Stimulated activated naive CD4-positive, alpha-beta T cell (primary cell): ENCODE measurements around the gene BLM.
"Not testable (repeated sequence)": the region's sequence is repeated elsewhere in the genome, so short reads cannot be mapped to it uniquely, and the experiment has no call there.

Source experiments
- DNase-seq, 6 experiments: peaks; one replicate each; lab custom pipeline; 2025; lab: John Stamatoyannopoulos, UW

Gene BLM

DNA sequence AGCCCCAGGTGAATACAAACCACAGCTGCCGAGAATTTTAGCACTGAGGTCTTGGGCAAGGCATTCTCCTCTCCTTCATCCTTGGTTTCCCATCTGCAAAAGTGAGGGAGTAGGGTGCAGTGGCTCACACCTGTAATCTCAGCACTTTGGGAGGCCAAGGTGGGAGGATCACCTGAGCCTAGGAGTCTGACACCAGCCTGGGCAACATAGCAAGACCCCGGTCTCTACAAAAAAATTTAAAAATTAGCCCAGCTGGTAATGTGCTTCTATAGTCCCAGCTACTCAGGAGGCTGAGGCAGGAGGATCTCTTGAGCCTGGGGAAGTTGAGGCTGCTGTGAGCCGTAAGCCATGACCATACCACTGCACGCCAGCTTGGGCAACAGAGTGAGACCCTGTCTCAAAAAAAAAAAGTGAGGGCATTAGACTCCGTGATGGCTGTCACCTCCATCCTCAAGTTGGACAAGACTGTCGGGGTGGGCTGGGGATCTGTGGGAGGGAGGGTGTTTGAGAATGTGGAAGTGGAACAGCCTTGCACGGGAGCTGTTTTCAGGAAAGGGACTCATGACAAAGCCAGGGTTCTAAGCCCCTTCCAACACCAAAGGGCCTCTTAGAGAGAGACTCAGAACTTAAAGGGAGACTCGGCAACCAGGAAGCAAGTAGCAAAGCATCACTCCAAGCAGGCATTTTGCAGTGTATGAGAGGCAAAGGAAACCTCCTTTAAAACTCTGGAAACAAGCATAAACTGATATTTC, 105.2 kb downstream of the BLM start:
- DNase-seq, result no peak

DNA sequence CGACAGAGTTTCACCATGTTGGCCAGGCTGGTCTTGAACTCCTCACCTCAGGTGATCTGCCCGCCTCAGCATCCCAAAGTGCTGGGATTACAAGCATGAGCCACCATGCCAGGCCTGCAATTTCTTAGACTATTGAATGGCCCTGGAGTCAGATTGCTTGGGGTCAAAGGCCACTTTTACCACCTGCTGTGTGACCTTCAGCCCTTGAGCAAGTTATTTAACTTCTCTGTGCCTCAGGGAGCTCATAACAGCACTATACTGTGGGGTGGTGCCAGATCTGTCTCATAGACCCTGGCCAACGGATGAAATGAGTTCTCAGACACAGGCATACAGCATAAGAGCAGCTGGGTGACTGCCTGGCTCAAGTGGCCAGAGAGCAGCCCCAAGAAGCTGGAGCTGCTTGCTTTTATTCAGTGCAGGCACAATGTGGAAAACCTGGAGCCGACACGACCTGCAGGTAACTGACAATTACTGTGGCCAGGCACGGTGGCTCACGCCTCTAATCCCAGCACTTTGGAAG, 106.4 kb downstream of the BLM start:
- no peak for DNase-seq

DNA sequence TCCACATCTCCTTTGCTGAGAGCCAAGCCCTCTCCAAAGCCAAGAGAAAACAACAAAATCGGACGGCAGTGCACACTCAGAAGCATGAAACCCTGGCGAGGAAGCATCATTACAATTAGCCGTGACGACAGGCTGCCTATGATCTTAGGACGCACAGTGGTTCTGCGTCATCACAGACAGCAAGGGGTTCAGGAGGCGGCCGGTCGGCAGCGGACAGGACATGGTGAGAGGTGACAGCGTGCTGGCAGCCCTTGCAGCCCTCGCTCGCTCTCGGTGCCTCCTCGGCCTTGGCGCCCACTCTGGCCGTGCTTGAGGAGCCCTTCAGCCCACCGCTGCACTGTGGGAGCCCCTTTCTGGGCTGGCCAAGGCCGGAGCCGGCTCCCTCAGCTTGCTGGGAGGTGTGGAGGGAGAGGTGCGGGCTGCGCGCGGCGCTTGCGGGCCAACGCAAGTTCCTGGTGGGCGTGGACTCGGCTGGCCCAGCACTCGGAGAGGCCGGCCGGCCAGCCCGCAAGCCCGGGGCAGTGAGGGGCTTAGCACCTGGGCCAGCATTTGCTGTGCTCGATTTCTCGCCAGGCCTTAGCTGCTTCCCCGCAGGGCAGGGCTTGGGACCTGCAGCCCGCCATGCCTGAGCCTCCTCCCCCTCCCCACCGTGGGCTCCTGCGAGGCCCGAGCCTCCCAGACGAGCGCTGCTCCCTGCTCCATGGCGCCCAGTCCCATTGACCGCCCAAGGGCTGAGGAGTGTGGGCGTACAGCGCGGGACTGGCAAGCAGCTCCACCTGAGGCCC, 108.2 kb downstream of the BLM start:
- not testable (repeated sequence) for DNase-seq

GRCh38 chr15:90826206-90826885, 109.2 kb downstream of the BLM start:
- not testable (repeated sequence) for DNase-seq

GRCh38 chr15:90826886-90827435, 109.8 kb downstream of the BLM start:
- no peak for DNase-seq

GRCh38 chr15:90828111-90828510, 111.0 kb downstream of the BLM start:
- DNase-seq, result no peak

- no peak for DNase-seq
Measured at GRCh38 chr15:90829126-90829525, 112.0 kb downstream of the BLM start.

GRCh38 chr15:90829942-90830440, 112.8 kb downstream of the BLM start:
- DNase-seq, result peak in 2 of 6 experiments; percentile 15 to 22

DNA sequence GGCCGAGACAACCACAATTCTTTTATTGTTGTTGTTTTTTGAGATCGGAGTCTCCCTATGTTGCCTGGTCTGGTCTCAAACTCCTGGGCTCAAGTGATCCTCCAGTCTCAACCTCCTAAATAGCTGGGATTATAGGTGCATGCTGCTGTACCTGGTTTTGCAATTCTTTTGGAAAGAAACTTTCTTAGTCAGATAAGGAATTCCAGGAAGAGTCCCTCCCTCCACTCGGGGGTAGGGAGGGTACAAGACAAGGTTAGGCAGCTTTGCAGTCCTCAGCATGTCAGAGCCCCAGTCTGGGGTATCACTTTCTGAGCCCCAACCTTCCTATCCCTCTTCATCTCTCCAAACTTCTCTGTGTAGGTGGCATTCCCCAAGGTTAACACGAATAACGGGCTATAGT, 117.5 kb downstream of the BLM start:
- no peak for DNase-seq

- no peak for DNase-seq
Measured at GRCh38 chr15:90836296-90836871, 119.2 kb downstream of the BLM start.

DNA sequence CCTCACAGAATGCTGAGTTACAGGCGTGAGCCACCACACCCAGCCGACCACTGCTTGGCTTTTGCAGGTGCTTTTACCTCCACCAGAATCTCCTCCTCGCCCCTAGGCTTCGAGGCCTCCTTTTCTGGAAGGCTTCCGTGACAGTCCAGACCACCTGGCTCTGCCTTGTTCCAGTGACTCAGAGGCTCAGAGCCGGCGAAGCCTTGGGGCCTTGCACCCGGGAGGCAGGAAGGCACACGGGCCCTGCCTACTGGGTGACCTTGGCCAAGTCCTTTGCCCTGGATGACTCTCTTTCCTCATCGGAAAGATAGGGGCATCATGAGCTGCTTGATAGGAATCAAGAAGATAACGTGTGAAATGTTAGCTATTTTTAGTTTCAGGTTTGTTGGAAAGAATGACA, 119.9 kb downstream of the BLM start:
- no peak for DNase-seq

DNA sequence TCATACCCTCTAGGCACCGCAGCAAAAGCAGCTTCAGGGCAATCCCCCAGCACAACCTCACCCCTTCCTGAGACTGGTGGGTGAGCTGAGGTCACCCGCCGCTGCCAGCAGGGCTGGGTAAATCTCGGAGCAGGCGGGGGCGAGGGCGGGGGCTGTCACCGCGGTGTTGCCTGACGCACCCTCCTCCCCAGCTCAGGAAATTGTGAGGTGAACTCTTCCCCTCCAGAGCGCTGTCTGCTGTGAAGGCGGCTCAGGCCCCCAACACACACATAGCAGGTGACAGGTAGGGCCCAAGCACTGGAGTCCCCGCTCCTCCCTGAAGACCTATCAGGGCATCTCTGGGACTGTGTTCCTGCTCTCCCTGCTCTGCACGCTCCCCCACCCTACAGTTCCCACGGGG, 121.0 kb downstream of the BLM start:
- peak; percentile 68 to 81 (median 76) for DNase-seq

- DNase-seq, result no peak
Measured at GRCh38 chr15:90838544-90838943, 121.4 kb downstream of the BLM start.

GRCh38 chr15:90839187-90840071, 122.3 kb downstream of the BLM start:
- peak in 2 of 6 experiments; percentile 17 to 26 for DNase-seq

- DNase-seq, result no peak
Measured at GRCh38 chr15:90840157-90840855, 123.2 kb downstream of the BLM start.

DNA sequence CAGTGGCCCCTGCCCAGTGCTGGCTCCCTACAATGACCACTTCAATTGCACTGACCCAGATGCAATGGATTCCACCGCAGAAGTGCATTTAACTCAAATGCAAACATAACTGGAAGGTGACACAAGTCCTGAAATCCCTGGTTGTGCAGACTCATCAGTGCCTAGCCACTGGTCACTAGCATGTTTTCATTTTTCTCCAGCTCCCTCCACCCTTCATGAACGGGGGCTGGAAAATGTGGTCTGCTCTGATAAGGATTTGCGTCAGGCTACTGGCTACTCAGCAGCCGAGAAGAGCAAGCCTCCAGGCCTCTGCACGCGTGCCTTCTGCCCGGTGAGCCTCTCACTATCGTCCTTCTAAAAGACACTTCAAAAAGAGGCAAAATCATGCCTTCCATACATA, 123.8 kb downstream of the BLM start:
- no peak for DNase-seq

DNA sequence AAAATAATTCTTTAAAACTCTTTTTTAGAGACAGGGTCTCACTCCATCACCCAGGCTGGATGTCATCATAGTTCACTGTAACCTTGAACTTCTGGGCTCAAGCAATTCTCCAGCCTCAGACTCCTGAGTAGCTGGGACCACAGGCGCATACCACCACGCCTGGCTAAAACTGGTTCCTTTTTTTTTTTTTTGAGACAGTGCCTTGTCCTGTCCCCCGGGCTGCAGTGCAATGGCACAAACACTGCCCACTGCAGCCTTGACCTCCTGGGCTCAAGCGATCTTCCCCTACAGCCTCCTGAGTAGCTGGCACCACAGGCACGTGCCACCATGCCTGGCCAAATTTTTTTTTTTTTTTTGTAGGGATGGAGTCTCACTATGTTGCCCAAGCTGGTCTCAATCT, 127.5 kb downstream of the BLM start:
- DNase-seq, result no peak

- no peak for DNase-seq
Measured at GRCh38 chr15:90845201-90845949, 128.2 kb downstream of the BLM start.

- DNase-seq, result not testable (repeated sequence)
Measured at GRCh38 chr15:90849424-90849823, 132.3 kb downstream of the BLM start.
